Neural progenitor cell (in vitro differentiated cells): Measurements from ENCODE around the gene PKD1L1.

Experiments used
- CTCF ChIP-seq: fragments of 200-600 bp; sonication (generic); IDR thresholded peaks from 2 replicates; pipeline ENCODE4 v1.5.1; 2017; ENCODE audit warnings: antibody characterized with exemption, mild to moderate bottlenecking
- EZH2 ChIP-seq: fragments of 200-600 bp; sonication (generic); IDR thresholded peaks from 2 replicates; pipeline ENCODE4 v1.6.1; 2017; ENCODE audit warnings: antibody characterized with exemption, mild to moderate bottlenecking, moderate library complexity
- EZH2phosphoT487 ChIP-seq: fragments of 200-600 bp; sonication (generic); IDR thresholded peaks from 2 replicates; pipeline ENCODE4 v1.6.1; 2017; ENCODE audit warnings: antibody characterized with exemption

GRCh38 chr7:47738563-47739166, 209.6 kb downstream of the PKD1L1 start:
- TF ChIP-seq CTCF = no peak
- TF ChIP-seq EZH2phosphoT487 = no peak
- no peak for TF ChIP-seq EZH2
